ENCODE data around the gene RADIL. TPM values are rescaled to one million over a fixed set of nuclear protein-coding genes. Genes with fewer than 3 reads are reported as not detected.
A peak's percentile ranks its signal among the peaks of the same experiment; 100 is the strongest.

The RADIL gene
- total RNA-seq, 1 donor from 2014 or later, result 2.4 TPM

DNA sequence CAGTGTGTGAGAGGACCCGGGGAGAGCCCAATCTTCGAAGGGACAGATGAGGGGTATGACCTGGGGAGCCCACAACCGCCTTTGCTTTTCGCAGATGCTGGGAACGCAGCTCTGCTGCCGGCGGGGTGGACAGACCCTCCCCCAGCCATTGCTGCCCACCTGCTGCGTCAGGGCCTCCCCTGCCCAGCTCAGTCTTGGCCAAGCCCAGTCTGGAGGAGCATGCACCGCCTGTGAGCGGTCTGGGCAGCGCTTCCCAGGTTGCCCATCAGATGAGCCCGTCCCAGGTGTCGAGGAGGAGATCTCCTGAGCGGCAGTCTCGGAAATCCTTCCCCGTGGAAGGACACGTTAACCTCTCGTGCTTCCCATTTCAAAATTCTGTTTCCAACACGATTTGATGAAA, 125.4 kb downstream of the RADIL start:
- DNase-seq (ENCODE audit: low spot score), result no peak

DNA sequence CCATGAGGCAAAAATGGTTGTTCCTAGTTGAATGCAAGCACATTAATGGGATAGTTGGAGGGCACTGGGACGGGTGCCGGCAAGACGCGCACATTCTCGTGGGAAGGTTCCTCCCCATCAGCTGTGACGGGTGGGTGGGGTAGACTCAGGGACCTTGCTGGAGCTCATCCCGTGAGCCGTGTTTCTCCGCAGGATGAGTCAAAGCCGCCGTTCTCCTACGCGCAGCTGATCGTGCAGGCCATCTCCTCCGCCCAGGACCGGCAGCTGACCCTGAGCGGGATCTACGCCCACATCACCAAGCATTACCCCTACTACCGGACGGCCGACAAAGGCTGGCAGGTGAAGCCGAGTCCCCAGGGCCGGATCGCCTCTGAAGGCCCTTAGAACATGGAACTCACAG, 128.5 kb downstream of the RADIL start:
- no peak for DNase-seq (ENCODE audit: low spot score)

DNA sequence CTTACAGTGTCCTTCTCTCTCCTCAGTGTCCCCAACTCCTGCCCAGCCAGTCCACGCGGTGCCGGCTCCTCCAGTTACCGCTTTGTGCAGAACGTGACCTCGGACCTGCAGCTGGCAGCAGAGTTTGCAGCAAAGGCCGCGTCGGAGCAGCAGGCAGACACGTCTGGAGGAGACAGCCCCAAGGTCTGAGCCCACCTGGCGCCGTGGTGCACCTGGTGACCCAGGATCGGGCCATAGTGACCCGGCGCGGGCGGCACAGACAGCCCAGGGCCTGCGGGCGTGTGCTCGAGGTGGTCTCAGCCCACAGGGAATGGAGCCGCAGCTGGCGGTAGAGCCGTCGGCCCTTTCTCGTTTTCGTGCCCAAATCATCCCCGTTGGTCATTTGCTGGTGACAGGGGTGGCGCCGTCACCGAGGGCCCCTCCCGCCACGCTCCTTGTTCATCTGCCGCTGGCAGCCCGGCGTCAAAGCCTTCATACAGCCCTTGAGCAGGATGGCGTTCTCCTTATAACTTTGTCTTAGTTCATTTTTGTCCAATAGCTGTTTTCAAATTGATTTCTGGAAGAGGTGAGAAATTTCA, 129.0 kb downstream of the RADIL start:
- DNase-seq (ENCODE audit: low spot score), result no peak

- DNase-seq (ENCODE audit: low spot score), result peak; percentile 79
Observed at GRCh38 chr7:4753598-4754432, 129.7 kb downstream of the RADIL start.

DNA sequence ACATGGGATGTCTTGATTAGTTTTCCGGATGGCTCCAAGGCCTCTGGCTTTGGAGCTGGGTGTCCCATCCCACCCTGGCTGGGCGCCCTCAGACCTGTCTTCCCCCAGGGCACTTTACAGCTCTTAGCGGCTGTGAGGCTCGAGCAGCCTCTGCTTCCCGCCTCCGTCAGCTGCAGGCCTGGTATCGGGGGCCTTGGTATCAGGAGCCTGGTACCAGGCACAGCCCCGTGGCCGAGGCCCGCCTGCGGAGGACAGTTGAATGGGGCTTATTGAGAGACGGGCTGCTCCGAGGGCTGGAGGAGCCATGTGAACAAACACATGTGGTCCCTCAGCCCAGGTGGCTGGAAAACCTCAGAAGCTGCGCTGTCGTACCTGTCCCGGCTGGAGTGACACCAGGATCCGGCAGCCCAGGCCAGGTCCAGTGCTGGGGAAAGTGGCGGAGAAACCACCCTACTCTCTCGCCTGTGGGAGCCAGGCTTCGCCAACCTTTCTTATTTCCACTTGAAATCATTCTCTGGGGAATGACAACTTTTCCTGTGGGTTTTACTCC, 132.0 kb downstream of the RADIL start:
- DNase-seq (ENCODE audit: low spot score), result no peak

DNA sequence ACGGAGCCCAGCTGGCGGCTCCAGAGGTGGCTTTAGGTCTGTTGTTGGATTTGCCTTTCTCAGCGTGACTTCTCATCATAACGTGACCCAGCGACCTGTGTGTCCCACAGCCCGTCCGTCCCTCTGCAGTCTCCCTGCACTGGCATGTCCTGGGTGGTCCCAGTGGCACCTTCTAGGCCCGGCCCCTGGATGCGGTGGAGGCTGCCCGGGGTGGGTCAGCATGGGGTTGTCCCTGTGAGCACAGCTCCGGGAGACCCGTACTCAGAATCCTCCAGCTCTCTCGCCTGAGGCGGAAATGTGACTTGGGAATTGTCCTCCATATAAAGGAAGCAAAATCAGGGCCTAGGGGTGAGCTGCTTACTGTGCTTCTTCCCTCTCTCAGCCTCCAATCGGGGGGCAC, 133.7 kb downstream of the RADIL start:
- DNase-seq (ENCODE audit: low spot score), result no peak

DNA sequence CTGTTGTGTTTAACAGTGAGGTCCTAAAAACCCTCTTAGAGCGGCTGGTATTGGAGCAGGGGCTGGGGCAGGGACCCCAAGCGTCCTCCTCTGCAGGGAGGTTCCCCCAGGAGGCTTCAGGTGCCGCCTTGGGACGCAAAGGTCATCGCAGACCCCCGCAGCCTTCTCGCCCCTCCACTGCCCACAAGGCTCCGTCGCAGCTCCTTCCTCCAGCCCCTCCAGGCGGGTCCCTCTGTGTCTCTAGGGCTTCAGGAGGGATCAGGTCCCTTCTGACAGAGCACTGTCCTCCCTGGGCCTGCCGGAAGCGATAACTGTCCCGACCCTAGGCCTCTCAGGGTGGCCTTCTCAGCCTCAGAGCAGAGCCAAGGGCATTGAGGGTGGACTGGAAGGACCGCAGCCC, 134.2 kb downstream of the RADIL start:
- no peak for DNase-seq (ENCODE audit: low spot score)

Other genes starting within 250 kb of the RADIL start
- gene FOXK1, start 201.4 kb downstream of the RADIL start, total RNA-seq, result 27.0 TPM
- 45.0 TPM for gene AP5Z1, start 108.1 kb downstream of the RADIL start, total RNA-seq
- gene PAPOLB, start 21.7 kb downstream of the RADIL start, total RNA-seq, result 0.14 TPM
- not detected for gene MMD2, start 75.5 kb upstream of the RADIL start, total RNA-seq
- 10.1 TPM for gene RBAK, start 162.1 kb upstream of the RADIL start, total RNA-seq

All from mucosa of gallbladder (tissue), 1 donor.